ENCODE results near the gene TUB.

TUB gene

DNA sequence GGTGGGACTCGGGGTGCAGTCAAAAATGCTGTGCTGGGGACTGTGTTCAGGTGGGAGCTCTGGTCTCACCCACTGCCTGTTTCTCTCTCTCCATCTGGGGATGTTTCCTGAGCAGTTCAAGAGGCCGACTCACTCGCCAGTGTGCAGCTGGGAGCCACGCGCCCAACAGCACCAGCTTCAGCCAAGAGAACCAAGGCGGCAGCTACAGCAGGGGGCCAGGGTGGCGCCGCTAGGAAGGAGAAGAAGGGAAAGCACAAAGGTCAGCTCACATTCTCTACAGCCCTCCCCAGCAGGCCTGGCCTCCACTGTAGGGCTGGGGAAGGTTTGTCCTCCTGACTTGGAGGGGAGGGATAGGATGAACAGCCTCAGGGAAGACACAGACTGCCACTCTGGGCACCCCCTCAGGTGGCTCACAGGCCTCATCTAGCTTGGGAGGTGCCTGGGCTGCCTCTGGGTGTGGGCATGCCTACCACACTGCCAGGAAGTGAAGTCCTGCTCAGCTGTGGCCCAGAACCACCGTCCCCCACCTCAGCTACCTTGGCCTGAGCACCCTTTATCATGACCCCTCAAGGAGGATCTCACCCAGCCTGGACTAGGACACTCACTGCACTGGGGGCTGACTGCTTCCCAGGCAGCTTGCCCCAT lies 13.0 kb downstream of the TUB start:
- no peak for DNase-seq

DNA sequence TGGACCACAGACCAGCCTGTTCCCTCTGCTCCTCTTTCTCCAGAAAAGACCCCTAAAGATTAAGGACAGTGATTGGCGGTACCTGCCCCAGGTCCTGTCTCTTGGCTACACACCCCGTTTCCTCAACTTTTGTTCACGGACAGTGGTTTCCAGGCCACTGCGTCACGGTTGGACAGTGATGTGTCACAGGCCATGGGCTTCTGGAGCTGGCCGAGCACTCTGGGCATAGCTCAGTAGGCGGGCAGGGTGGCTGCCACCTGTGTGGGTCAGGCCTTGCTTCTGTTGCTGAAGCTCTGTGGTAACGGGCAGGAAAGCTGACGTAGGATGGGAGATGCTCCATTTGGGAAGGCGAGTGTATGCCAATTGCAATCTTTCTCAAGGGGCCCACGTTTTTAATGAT lies 13.6 kb downstream of the TUB start:
- DNase-seq, result no peak

DNA sequence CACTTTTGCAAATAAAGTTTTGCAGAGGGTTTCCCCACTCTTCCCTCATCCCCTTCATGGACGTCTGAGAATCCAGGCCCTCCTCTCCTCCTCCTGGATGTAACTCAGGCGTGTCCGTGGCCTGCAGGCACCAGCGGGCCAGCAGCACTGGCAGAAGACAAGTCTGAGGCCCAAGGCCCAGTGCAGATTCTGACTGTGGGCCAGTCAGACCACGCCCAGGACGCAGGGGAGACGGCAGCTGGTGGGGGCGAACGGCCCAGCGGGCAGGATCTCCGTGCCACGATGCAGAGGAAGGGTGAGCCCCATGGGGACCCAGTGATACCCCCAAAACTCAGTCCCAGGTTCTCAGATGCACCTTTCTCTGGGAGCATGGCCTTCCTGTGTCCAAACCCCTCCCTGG lies 14.4 kb downstream of the TUB start:
- no peak for DNase-seq

DNA sequence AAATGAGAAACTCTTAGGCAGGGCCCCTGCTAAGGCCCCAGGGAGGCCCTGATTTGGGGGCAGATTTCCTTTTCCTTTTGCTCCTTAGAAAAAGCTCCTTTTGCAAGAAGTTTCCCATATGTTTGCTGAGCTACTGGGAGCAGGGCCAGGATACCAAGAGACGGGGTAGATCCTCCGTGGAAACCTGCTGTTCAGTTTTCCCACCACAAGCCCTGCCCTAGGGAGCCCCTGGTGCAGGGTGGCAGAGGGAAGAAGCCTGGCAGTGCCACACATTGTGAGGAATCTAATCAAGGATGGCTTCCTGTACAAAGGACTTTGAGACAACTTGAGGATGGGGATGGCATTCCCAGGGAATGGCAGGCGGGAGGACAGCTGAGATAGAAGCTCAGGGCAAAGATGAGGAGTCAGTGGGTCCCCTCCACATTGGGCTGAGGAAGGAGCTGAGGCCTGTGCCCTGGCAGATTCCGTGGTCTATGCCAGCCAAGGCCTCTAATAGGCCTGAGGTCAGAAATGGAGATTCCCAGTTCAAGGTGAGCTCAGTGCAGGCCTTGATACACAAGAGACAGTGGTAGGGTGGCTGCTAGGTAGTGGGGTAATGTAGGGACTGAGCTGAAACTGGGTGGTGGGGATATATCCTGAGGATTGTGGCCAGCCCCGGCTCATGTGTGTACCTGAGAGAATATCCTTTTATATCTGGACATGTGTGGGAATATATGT lies 15.0 kb downstream of the TUB start:
- DNase-seq, result no peak

DNA sequence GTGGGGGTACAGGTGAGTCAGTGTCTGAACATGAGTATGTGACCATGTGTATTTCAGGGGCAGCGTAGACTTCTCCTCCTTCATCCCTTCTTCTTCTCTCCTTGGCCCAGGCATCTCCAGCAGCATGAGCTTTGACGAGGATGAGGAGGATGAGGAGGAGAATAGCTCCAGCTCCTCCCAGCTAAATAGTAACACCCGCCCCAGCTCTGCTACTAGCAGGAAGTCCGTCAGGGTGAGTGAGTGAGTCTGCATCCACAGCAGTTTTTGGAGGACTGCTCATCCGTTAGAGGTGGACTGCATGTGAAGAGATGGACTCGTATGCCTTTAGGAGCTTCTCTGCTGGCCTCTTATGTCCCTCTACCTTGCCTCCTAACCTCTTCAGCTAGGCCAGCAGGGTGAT lies 15.6 kb downstream of the TUB start:
- no peak for DNase-seq

GRCh38 chr11:8097062-8097461 lies 16.1 kb downstream of the TUB start:
- DNase-seq, result no peak

DNA sequence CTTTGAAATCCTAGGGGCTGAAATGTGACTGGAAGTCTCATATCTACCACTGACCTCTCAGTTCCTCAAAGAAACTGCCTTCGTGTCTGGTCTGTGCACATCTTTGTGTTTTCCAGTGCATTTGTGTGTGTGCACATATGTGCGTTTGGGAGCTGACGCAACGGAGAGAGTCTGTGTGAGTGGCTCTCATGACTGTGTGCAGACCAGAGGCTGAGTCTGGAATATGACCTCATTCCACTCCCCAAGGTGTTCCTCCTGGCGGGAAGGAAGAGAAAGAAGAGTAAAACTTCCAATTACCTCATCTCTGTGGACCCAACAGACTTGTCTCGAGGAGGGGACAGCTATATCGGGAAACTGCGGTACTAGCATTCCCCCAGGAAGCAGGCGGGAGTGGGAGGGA lies 16.5 kb downstream of the TUB start:
- DNase-seq, result no peak

- no peak for DNase-seq
These were observed 16.9 kb downstream of the TUB start for GRCh38 chr11:8097926-8098325.

DNA sequence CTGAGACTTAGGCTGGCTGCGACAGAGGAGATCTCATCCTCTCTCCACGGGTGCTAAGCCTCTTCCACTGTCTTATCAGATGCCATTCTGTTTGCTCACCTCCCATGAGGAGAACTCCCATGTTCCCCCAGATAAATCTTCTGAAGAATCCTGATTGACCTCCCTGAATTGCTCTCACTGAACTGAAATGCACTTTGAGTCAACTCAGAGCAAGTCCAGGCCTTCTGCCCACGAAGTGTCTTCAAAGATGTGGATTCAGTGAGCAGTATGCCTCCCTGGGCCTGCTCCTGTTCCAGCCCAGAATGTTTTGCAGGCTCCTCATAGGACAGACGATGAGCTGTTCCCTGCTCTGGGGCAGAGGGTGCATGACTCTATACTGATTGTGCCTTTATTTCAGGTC lies 17.4 kb downstream of the TUB start:
- no peak for DNase-seq

DNA sequence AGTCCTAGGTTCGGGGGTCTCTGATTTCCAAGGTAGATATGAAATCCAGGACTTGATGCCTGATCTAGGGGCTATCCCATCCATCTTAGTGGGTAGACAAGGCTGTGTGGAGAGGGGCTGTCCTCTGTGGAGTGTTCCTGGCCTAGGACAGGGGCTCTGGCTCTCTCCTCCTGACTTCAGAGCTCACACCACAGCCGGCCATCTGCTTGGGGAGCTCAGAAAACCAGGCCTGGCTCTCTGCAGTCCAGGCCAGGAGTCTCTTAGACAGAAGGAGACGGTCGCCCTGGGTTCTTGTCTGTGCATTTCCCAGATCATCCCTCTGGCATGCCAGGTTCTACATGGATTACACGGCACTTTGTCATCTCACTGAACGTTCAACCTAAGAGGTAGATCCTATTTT lies 17.9 kb downstream of the TUB start:
- DNase-seq, result no peak

DNA sequence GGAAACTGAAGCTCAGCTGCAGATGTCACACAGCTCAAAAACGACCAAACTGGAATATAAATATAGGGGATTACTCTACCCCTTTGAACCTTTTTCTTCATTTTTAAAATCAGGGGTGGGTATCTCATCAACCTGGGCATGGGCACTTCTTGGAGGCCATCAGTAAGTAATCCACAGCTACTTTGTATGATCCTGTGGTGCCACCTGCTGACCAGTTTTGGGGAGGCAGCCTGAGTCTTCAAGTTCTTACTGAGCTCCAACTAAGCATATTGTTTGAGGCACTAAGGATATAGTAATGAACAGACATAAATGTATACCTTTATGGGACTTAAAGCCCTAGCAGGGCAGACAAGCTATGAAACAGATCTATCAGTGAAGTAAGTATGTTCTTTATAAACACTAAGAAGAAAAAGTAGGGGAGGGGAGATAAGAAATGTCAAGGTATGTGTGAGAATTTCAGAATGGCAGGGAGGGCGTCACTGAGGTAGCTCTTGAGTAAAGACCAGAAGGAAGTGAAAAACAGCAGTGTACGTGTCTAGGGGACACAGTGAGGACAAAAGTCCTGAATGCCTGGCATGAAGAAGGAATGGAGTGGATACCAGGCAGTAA lies 18.4 kb downstream of the TUB start:
- DNase-seq, result peak; percentile 68

DNA sequence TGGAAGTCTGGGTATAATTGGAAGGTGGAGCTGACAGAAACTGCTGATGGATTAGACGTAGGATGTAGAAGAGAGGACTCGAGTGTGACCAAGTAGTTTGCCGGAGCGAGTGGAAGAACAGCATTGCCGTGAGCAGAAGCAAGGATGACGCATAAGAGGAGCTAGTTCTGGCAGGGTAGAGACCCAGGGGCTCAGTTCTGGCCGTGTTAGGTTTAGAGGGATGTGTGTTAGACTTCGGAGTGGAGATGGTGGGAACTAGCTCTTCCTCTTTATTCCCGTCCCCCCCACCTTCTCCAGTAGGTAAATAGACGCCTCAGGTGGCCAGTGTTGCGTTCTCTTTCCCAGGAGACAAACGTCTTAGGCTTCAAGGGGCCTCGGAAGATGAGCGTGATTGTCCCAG lies 19.1 kb downstream of the TUB start:
- no peak for DNase-seq

GRCh38 chr11:8100605-8101004 lies 19.6 kb downstream of the TUB start:
- DNase-seq, result no peak

DNA sequence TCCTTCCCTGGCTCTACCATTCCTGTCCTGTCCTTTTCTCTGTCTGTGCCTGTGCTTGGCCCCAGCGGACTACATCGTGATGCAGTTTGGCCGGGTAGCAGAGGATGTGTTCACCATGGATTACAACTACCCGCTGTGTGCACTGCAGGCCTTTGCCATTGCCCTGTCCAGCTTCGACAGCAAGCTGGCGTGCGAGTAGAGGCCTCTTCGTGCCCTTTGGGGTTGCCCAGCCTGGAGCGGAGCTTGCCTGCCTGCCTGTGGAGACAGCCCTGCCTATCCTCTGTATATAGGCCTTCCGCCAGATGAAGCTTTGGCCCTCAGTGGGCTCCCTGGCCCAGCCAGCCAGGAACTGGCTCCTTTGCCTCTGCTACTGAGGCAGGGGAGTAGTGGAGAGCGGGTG lies 20.4 kb downstream of the TUB start:
- no peak for DNase-seq

DNA sequence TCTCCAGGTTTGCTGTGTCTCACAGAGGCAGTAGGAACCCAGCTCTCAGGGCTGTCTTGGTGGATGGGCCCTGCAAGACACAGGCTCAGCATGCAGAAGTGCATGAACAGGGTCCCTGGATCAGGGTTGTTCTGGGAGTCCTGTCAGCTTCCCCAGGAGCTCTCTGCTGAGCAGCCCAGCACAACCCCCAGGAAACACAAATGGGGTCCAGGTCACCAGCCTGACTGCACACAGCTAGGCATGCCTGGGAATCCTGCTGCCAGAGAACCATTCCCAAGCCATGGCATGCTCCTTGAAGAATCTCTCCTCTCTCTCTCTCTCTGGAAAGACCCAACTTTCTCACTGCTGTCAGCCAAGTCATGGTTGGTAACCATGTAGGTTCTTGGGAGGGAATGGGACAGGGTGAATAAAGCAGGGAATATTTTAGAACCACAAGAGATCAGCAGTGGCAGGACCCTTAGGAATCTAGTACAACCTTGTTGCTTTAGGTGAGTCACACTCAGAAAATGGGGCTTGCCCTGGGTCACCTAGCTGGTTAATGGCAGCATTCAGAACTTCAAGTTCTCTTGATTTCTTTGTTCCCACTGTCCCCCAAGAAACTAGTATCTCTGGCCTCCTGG lies 21.4 kb downstream of the TUB start:
- DNase-seq, result no peak

DNA sequence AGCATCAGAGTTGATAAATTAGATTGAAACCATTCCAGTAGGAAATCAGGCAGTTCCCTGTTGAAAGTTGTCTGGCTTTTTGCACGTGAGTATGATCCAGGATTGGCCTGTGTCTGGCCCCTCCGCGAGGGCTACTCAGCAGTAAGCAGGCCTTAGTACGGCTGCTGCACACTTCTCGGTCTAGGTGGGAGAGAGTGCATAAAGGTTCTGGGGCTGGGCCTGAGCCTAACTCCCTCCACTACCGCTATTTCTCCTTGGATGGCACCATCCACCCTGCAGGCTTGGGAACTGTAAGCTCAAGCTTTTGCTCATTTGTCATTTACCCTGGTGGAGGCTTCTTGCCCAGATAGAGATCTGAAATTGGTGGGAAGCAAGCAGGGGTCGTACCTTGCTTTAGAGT lies 22.0 kb downstream of the TUB start:
- DNase-seq, result no peak

DNA sequence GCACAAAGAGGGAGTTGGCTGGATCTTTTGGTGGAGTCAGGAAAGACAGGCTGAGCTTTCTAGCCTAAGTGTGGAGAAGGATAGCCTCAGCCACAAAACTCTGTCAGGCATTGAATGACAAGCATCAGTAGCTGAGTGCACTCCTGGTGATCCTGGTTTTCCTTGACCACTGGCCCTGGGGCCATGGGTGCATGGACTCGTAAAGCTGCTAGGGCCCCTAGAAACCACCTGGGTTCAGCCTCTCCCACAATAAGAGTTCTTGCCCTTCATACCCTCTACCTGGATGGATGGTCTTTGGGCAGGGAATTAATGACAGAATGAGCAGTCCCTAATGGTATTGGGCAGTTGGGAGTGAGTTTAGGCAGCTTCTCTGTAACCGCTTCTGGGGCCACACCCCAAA lies 22.9 kb downstream of the TUB start:
- DNase-seq, result no peak

DNA sequence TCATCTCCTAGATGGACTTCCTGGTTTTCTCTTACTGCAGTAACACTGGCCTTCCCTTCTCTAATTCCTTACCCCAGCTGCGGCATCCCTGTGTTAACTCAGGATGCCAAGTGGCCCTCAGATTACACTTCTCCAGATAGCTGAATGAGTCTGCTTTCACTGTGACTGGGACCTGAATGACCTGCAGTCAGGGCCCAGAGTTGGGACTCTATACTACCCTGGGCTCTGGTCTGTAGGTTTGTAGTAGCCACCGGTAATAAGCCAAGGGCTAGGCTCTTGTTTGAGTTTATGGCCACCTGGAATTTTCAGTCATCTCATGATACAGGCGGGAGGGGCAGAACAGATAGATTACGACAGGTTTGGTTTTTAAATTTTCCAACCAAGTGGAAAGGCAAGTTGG lies 24.1 kb downstream of the TUB start:
- DNase-seq, result no peak

GRCh38 chr11:8105666-8106065 lies 24.7 kb downstream of the TUB start:
- DNase-seq, result no peak

DNA sequence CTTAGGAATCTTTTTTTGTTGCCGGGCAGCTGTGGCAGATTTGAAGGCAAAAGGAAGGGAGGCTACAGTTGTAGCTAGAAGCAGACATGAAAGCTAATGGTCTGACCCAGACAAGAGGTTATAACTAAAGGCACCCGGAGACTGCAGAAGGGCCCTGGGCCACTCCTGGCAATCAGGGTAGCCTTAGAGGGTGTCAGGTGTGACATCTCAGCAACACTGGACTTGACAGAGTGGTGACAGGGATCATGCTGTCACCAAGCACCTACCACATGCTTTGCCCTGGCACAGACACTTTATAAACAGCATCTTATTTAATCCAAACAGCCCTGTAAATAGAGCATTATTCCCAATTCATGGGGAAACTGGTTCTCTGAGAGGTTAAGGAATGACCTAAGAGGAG lies 25.7 kb downstream of the TUB start:
- DNase-seq, result no peak

DNA sequence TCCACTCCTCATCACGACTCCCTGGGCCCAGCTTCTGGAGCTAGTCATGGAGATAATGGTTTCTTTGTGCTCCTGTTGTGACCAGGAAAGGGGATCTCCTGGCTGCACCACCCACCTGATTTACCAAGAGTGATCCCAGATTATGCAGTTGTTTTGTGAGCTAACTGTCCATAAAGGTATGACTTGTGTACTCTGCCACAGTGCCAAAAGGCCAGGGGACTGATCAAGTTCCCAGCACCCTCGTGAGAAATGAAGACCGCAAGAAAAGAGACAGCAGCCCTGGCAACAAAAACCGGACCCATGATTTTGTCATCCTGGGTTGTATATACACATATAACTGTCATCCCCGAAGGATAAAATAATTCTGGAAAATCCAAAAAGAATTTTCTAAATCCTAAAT lies 26.6 kb downstream of the TUB start:
- no peak for DNase-seq

DNA sequence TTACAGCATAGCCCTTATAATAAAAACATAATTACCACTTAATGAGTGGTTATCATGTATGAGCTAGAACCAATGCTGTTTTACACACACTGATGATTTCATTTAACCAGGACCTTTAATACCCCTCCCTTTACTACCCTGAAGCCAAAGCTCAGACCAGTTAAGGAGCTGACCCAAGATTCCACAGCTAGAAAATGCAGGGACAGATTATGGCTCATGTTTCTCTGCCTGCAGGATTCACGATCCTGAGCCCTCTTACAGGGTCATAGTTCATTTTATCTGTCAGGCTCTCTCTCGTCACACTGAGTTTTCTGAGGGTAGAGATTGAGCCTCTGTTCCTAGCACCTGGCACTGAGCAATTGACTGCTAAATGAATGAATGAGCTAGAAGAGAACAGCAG lies 27.4 kb downstream of the TUB start:
- no peak for DNase-seq

DNA sequence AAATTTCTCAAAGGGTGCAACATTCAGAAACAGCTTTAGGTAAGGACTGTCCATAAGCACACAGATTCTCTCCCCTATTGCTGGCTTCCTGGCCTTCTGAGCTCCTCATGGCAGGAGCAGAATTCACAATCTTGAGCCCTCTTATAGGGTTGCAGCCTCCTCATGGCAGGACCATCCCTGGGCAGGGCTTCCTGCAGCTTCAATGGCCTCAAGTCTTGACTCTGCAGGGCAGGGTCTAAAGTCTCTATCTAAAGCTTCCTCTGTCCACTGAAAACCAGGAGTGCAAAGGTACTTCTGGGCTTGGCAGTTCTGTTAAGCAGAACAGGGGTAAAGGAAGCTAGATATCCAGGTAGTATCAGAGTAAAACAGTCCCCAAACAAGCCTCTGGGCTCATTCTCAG lies 28.7 kb downstream of the TUB start:
- DNase-seq, result no peak

DNA sequence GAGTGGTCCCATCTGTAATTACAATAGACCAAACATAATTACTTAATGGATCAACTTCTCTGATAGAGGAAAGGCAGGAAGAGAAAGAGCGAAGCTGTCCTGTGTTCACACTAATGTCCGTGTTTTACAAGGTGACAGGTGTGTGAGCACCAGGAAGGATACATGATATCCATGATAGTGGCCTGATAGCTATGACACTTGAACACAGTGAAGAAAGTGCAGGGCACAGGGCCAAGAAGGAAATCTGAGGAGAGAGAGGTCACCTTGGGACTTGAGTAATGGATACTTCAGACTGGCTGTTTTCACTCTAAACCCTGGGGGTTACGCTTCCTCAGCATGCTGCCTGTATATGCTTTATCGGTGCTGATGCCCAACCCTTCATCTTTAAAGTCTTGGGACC lies 29.4 kb downstream of the TUB start:
- DNase-seq, result no peak
